WTC11 (cell line): ENCODE measurements around the gene HAP1. TPM values are rescaled to one million over a fixed set of nuclear protein-coding genes. Genes with fewer than 3 reads are reported as not detected.

Experiments used
- FOXK1 ChIP-seq: sonication (generic); formaldehyde crosslinking; IDR thresholded peaks from 2 replicates; pipeline ENCODE4 v1.8.0; 2022; ENCODE audit warnings: mild to moderate bottlenecking, moderate library complexity, missing genetic modification reagents
- PRRX2 ChIP-seq: fragments of 250-450 bp; sonication (Bioruptor Pico); IDR thresholded peaks from 2 replicates; pipeline ENCODE4 v1.8.0; 2021; ENCODE audit warnings: mild to moderate bottlenecking
- RELA ChIP-seq: sonication (generic); formaldehyde crosslinking; IDR thresholded peaks from 2 replicates; pipeline ENCODE4 v1.8.1; 2022; ENCODE audit warnings: missing genetic modification reagents, mild to moderate bottlenecking, borderline replicate concordance
- RORB ChIP-seq: fragments of 250-450 bp; sonication (Bioruptor Pico); IDR thresholded peaks from 2 replicates; pipeline ENCODE4 v1.9.0; 2021; ENCODE audit warnings: mild to moderate bottlenecking
- SMAD4 ChIP-seq: sonication (generic); formaldehyde crosslinking; IDR thresholded peaks from 2 replicates; pipeline ENCODE4 v1.8.0; 2022; ENCODE audit warnings: mild to moderate bottlenecking, missing genetic modification reagents
- ZNF232 ChIP-seq: sonication (generic); formaldehyde crosslinking; IDR thresholded peaks from 2 replicates; pipeline ENCODE4 v1.8.0; 2022; ENCODE audit warnings: mild to moderate bottlenecking, missing genetic modification reagents
- total RNA-seq: library from RNA; stranded (reverse); gene quantifications from 3 replicates; pipeline ENCODE4 v1.2.3, GENCODE V29; 2021
- TF ChIP-seq, protein P1 (sequence below): fragments of 200-600 bp; IDR thresholded peaks from 2 replicates; pipeline ENCODE4 v1.8.0; 2022; ENCODE audit warnings: antibody characterized with exemption
- TF ChIP-seq, protein P2 (sequence below): sonication (generic); formaldehyde crosslinking; IDR thresholded peaks from 2 replicates; pipeline ENCODE4 v1.8.0; 2022; ENCODE audit warnings: mild to moderate bottlenecking, missing genetic modification reagents
- TF ChIP-seq, protein P3 (sequence below): sonication (generic); formaldehyde crosslinking; IDR thresholded peaks from 2 replicates; pipeline ENCODE4 v1.8.1; 2023; ENCODE audit warnings: mild to moderate bottlenecking, missing genetic modification reagents
- TF ChIP-seq, protein P4 (sequence below): fragments of 250-450 bp; sonication (Bioruptor Pico); IDR thresholded peaks from 2 replicates; pipeline ENCODE4 v1.9.0; 2021; ENCODE audit warnings: mild to moderate bottlenecking, borderline replicate concordance
- TF ChIP-seq, protein P5 (sequence below): sonication (generic); formaldehyde crosslinking; IDR thresholded peaks from 2 replicates; pipeline ENCODE4 v1.8.1; 2023; ENCODE audit warnings: mild to moderate bottlenecking, missing genetic modification reagents
- TF ChIP-seq, protein P6 (sequence below): sonication (generic); formaldehyde crosslinking; conservative IDR thresholded peaks from 2 replicates; pipeline ENCODE4 v1.8.1; 2022; ENCODE audit warnings: mild to moderate bottlenecking, missing genetic modification reagents
- TF ChIP-seq, protein P7 (sequence below): sonication (generic); formaldehyde crosslinking; IDR thresholded peaks from 2 replicates; pipeline ENCODE4 v1.8.0; 2023; ENCODE audit warnings: missing genetic modification reagents, mild to moderate bottlenecking, borderline replicate concordance

HAP1 gene
- total RNA-seq, 1 experiment from 2014 or later: 4.4 TPM

DNA sequence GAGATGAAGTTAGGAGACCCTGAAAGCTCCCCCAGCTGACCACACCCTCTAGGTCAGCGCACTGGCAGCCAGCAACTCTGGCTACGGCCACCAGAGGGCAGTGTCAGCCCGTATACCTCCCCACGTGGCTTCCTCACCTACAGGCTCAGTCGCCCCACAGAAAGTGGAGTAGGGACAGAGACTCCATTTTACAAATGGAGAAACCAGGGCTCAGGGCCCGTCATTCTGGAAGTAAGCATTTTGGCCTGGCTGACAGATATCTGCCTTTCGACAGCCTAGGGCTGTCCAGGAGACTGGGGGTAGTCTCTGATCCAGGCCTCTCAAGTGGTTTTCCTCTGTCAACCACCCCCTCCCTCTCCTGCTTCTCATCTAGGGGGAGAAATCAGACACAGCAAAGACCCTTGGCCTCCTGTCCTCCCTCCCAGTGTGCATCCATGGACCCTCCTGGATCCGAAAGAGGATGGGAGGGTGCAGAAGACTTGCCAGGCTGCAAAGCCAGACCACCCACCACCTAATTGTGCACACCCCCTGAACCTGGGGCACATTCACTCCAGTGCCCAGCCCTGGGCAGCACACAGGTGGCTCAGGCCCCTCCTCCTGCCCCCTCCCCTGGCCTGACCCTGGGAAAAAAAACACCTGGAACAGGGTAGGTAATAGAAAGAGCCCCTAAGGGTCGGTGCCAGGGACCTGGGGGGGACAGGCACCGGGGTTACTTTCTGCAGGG, 3.8 kb upstream of the HAP1 start (continued):
- TF ChIP-seq, protein P1, sequence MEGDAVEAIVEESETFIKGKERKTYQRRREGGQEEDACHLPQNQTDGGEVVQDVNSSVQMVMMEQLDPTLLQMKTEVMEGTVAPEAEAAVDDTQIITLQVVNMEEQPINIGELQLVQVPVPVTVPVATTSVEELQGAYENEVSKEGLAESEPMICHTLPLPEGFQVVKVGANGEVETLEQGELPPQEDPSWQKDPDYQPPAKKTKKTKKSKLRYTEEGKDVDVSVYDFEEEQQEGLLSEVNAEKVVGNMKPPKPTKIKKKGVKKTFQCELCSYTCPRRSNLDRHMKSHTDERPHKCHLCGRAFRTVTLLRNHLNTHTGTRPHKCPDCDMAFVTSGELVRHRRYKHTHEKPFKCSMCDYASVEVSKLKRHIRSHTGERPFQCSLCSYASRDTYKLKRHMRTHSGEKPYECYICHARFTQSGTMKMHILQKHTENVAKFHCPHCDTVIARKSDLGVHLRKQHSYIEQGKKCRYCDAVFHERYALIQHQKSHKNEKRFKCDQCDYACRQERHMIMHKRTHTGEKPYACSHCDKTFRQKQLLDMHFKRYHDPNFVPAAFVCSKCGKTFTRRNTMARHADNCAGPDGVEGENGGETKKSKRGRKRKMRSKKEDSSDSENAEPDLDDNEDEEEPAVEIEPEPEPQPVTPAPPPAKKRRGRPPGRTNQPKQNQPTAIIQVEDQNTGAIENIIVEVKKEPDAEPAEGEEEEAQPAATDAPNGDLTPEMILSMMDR: peak; percentile 98
- TF ChIP-seq RELA (CRISPR knock-in tag): no peak
- TF ChIP-seq, protein P2, sequence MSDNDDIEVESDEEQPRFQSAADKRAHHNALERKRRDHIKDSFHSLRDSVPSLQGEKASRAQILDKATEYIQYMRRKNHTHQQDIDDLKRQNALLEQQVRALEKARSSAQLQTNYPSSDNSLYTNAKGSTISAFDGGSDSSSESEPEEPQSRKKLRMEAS (CRISPR knock-in tag): peak; percentile 94
- TF ChIP-seq RORB (CRISPR knock-in tag): no peak
- TF ChIP-seq, protein P3, sequence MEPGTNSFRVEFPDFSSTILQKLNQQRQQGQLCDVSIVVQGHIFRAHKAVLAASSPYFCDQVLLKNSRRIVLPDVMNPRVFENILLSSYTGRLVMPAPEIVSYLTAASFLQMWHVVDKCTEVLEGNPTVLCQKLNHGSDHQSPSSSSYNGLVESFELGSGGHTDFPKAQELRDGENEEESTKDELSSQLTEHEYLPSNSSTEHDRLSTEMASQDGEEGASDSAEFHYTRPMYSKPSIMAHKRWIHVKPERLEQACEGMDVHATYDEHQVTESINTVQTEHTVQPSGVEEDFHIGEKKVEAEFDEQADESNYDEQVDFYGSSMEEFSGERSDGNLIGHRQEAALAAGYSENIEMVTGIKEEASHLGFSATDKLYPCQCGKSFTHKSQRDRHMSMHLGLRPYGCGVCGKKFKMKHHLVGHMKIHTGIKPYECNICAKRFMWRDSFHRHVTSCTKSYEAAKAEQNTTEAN (CRISPR knock-in tag): no peak
- TF ChIP-seq PRRX2 (CRISPR knock-in tag): no peak
- TF ChIP-seq ZNF232: no peak
- TF ChIP-seq, protein P4, sequence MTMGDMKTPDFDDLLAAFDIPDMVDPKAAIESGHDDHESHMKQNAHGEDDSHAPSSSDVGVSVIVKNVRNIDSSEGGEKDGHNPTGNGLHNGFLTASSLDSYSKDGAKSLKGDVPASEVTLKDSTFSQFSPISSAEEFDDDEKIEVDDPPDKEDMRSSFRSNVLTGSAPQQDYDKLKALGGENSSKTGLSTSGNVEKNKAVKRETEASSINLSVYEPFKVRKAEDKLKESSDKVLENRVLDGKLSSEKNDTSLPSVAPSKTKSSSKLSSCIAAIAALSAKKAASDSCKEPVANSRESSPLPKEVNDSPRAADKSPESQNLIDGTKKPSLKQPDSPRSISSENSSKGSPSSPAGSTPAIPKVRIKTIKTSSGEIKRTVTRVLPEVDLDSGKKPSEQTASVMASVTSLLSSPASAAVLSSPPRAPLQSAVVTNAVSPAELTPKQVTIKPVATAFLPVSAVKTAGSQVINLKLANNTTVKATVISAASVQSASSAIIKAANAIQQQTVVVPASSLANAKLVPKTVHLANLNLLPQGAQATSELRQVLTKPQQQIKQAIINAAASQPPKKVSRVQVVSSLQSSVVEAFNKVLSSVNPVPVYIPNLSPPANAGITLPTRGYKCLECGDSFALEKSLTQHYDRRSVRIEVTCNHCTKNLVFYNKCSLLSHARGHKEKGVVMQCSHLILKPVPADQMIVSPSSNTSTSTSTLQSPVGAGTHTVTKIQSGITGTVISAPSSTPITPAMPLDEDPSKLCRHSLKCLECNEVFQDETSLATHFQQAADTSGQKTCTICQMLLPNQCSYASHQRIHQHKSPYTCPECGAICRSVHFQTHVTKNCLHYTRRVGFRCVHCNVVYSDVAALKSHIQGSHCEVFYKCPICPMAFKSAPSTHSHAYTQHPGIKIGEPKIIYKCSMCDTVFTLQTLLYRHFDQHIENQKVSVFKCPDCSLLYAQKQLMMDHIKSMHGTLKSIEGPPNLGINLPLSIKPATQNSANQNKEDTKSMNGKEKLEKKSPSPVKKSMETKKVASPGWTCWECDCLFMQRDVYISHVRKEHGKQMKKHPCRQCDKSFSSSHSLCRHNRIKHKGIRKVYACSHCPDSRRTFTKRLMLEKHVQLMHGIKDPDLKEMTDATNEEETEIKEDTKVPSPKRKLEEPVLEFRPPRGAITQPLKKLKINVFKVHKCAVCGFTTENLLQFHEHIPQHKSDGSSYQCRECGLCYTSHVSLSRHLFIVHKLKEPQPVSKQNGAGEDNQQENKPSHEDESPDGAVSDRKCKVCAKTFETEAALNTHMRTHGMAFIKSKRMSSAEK (CRISPR knock-in tag): 0 out of 2 replicates have a peak, but pooled peaks have one; percentile 13
- TF ChIP-seq, protein P5, sequence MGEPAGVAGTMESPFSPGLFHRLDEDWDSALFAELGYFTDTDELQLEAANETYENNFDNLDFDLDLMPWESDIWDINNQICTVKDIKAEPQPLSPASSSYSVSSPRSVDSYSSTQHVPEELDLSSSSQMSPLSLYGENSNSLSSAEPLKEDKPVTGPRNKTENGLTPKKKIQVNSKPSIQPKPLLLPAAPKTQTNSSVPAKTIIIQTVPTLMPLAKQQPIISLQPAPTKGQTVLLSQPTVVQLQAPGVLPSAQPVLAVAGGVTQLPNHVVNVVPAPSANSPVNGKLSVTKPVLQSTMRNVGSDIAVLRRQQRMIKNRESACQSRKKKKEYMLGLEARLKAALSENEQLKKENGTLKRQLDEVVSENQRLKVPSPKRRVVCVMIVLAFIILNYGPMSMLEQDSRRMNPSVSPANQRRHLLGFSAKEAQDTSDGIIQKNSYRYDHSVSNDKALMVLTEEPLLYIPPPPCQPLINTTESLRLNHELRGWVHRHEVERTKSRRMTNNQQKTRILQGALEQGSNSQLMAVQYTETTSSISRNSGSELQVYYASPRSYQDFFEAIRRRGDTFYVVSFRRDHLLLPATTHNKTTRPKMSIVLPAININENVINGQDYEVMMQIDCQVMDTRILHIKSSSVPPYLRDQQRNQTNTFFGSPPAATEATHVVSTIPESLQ (CRISPR knock-in tag): no peak
- TF ChIP-seq, protein P6, sequence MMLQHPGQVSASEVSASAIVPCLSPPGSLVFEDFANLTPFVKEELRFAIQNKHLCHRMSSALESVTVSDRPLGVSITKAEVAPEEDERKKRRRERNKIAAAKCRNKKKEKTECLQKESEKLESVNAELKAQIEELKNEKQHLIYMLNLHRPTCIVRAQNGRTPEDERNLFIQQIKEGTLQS (CRISPR knock-in tag): no peak
- TF ChIP-seq, protein P7, sequence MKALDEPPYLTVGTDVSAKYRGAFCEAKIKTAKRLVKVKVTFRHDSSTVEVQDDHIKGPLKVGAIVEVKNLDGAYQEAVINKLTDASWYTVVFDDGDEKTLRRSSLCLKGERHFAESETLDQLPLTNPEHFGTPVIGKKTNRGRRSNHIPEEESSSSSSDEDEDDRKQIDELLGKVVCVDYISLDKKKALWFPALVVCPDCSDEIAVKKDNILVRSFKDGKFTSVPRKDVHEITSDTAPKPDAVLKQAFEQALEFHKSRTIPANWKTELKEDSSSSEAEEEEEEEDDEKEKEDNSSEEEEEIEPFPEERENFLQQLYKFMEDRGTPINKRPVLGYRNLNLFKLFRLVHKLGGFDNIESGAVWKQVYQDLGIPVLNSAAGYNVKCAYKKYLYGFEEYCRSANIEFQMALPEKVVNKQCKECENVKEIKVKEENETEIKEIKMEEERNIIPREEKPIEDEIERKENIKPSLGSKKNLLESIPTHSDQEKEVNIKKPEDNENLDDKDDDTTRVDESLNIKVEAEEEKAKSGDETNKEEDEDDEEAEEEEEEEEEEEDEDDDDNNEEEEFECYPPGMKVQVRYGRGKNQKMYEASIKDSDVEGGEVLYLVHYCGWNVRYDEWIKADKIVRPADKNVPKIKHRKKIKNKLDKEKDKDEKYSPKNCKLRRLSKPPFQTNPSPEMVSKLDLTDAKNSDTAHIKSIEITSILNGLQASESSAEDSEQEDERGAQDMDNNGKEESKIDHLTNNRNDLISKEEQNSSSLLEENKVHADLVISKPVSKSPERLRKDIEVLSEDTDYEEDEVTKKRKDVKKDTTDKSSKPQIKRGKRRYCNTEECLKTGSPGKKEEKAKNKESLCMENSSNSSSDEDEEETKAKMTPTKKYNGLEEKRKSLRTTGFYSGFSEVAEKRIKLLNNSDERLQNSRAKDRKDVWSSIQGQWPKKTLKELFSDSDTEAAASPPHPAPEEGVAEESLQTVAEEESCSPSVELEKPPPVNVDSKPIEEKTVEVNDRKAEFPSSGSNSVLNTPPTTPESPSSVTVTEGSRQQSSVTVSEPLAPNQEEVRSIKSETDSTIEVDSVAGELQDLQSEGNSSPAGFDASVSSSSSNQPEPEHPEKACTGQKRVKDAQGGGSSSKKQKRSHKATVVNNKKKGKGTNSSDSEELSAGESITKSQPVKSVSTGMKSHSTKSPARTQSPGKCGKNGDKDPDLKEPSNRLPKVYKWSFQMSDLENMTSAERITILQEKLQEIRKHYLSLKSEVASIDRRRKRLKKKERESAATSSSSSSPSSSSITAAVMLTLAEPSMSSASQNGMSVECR (CRISPR knock-in tag): no peak
- no peak for TF ChIP-seq FOXK1 (CRISPR knock-in tag)
- no peak for TF ChIP-seq SMAD4 (CRISPR knock-in tag)
